ENCODE data around the gene ATG16L2.

ATG16L2 gene

DNA sequence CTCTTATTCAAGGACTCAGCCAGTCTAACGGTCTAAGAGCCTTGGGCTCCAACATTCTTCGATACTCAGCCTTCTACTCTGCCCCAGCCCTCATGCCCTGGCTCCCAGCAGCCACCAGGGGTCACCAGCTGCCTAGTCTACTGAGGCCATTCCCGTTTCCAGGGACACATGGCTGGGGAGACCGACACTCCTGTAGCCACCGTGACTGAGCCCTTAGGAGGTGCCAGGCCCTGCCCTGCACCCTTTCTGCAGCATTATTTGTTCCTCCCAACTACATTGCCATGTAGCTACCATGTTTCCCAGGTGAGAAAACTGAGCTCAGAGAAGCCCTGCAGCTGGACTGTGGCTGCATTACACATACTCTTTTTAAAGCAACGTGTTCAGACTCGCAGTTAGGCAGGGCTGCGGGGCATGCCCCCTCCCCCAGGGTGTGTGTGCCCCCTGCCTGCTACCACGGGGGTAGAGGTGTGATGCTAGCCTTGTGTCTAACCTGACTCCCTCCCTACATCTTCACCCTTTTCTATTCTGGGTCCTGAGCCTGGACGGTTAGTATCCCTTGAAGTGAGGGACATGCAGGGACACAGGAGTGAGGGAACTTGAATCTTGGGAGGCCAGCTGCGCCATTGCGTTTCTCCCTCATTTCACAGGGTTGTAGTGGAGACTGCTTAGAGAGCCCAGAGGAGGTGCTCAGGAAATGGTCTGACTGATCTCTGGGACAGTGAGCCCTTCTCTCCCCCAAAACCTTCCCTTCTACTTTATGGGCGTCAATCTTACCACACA lies 17.5 kb downstream of the ATG16L2 start:
- ChIA-PET CTCF (interaction anchor here (0.6 to 6.2 kb wide), 18 partner anchors 9 to 413 kb away, joined by 3 to 50 read pairs (median 4); partner anchors contain the start of gene STARD10), POLR2A (no interaction called here)

More for the DNA sequence above, 17.5 kb downstream of the ATG16L2 start:
- H3K4me1 ChIP-seq (ENCODE audit: control insufficient read depth, insufficient read depth, low read length), result no peaks in the 10 kb centered on the region
- H3K4me3 ChIP-seq (ENCODE audit: low read depth, low read length), result no peak overlapping the region
- no peaks in the 10 kb centered on the region for H3K9me3 ChIP-seq (ENCODE audit: control insufficient read depth, insufficient read depth, low read depth, low read length)
- no peak for TF ChIP-seq KLF7 (tag by site-specific recombination; IDR thresholded peaks at IDR 0.05; ENCODE audit: borderline replicate concordance)
- TF ChIP-seq, protein P1, sequence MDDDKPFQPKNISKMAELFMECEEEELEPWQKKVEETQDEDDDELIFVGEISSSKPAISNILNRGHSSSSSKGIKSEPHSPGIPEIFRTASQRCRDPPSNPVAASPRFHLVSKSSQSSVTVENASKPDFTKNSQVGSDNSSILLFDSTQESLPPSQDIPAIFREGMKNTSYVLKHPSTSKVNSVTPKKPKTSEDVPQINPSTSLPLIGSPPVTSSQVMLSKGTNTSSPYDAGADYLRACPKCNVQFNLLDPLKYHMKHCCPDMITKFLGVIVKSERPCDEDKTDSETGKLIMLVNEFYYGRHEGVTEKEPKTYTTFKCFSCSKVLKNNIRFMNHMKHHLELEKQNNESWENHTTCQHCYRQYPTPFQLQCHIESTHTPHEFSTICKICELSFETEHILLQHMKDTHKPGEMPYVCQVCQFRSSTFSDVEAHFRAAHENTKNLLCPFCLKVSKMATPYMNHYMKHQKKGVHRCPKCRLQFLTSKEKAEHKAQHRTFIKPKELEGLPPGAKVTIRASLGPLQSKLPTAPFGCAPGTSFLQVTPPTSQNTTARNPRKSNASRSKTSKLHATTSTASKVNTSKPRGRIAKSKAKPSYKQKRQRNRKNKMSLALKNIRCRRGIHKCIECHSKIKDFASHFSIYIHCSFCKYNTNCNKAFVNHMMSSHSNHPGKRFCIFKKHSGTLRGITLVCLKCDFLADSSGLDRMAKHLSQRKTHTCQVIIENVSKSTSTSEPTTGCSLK (tag by site-specific recombination; IDR thresholded peaks at IDR 0.05), result no peak
- TF ChIP-seq ZNF792 (tag by site-specific recombination; IDR thresholded peaks at IDR 0.05), result no peak
- TF ChIP-seq ZNF157 (tag by site-specific recombination; IDR thresholded peaks at IDR 0.05), result no peak
- TF ChIP-seq ZNF585B (tag by site-specific recombination; IDR thresholded peaks at IDR 0.05), result no peak
- TF ChIP-seq SP7 (tag by site-specific recombination; IDR thresholded peaks at IDR 0.05), result no peak
- TF ChIP-seq ZBTB7A (tag by site-specific recombination; IDR thresholded peaks at IDR 0.05; ENCODE audit: low read depth), result no peak
- no peak for TF ChIP-seq ZSCAN30 (tag by site-specific recombination; IDR thresholded peaks at IDR 0.05)
- TF ChIP-seq ZNF624 (tag by site-specific recombination; IDR thresholded peaks at IDR 0.05), result no peak
- TF ChIP-seq IKZF3 (tag by site-specific recombination; IDR thresholded peaks at IDR 0.05), result no peak
- no peak for TF ChIP-seq ZNF292 (tag by site-specific recombination; IDR thresholded peaks at IDR 0.05; ENCODE audit: borderline replicate concordance, low read depth)
- TF ChIP-seq, protein P2, sequence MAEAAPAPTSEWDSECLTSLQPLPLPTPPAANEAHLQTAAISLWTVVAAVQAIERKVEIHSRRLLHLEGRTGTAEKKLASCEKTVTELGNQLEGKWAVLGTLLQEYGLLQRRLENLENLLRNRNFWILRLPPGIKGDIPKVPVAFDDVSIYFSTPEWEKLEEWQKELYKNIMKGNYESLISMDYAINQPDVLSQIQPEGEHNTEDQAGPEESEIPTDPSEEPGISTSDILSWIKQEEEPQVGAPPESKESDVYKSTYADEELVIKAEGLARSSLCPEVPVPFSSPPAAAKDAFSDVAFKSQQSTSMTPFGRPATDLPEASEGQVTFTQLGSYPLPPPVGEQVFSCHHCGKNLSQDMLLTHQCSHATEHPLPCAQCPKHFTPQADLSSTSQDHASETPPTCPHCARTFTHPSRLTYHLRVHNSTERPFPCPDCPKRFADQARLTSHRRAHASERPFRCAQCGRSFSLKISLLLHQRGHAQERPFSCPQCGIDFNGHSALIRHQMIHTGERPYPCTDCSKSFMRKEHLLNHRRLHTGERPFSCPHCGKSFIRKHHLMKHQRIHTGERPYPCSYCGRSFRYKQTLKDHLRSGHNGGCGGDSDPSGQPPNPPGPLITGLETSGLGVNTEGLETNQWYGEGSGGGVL (tag by site-specific recombination; IDR thresholded peaks at IDR 0.05), result no peak
- TF ChIP-seq ZBTB48 (tag by site-specific recombination; IDR thresholded peaks at IDR 0.05), result peak; percentile 77
- TF ChIP-seq ZNF221 (tag by site-specific recombination; IDR thresholded peaks at IDR 0.05; ENCODE audit: borderline replicate concordance), result no peak
- TF ChIP-seq ZNF2 (tag by site-specific recombination; IDR thresholded peaks at IDR 0.05), result peak; percentile 37; the same call in 1 of the 2 replicates
- TF ChIP-seq ZNF600 (tag by site-specific recombination; IDR thresholded peaks at IDR 0.05), result no peak
- TF ChIP-seq KLF16 (tag by site-specific recombination; IDR thresholded peaks at IDR 0.05), result no peak
- TF ChIP-seq ZNF654 (tag by site-specific recombination; IDR thresholded peaks at IDR 0.05; ENCODE audit: low read depth), result peak; percentile 68
- no peak for TF ChIP-seq ZNF558 (tag by site-specific recombination; IDR thresholded peaks at IDR 0.05)
- TF ChIP-seq, protein P3, sequence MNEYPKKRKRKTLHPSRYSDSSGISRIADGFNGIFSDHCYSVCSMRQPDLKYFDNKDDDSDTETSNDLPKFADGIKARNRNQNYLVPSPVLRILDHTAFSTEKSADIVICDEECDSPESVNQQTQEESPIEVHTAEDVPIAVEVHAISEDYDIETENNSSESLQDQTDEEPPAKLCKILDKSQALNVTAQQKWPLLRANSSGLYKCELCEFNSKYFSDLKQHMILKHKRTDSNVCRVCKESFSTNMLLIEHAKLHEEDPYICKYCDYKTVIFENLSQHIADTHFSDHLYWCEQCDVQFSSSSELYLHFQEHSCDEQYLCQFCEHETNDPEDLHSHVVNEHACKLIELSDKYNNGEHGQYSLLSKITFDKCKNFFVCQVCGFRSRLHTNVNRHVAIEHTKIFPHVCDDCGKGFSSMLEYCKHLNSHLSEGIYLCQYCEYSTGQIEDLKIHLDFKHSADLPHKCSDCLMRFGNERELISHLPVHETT (tag by site-specific recombination; IDR thresholded peaks at IDR 0.05), result no peak
- TF ChIP-seq GLIS2 (tag by site-specific recombination; IDR thresholded peaks at IDR 0.05), result 0 out of 2 replicates have a peak, but pooled peaks have one; percentile 23
- no peak for TF ChIP-seq ZNF366 (tag by site-specific recombination; conservative IDR thresholded peaks at IDR 0.05)
- no peak for TF ChIP-seq MEIS1 (CRISPR knock-in tag; IDR thresholded peaks at IDR 0.05; ENCODE audit: borderline replicate concordance)
- TF ChIP-seq, protein P4, sequence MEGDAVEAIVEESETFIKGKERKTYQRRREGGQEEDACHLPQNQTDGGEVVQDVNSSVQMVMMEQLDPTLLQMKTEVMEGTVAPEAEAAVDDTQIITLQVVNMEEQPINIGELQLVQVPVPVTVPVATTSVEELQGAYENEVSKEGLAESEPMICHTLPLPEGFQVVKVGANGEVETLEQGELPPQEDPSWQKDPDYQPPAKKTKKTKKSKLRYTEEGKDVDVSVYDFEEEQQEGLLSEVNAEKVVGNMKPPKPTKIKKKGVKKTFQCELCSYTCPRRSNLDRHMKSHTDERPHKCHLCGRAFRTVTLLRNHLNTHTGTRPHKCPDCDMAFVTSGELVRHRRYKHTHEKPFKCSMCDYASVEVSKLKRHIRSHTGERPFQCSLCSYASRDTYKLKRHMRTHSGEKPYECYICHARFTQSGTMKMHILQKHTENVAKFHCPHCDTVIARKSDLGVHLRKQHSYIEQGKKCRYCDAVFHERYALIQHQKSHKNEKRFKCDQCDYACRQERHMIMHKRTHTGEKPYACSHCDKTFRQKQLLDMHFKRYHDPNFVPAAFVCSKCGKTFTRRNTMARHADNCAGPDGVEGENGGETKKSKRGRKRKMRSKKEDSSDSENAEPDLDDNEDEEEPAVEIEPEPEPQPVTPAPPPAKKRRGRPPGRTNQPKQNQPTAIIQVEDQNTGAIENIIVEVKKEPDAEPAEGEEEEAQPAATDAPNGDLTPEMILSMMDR (tag by site-specific recombination; IDR thresholded peaks at IDR 0.05), result peak; percentile 93
- TF ChIP-seq GLIS1 (tag by site-specific recombination; IDR thresholded peaks at IDR 0.05), result peak; percentile 68
- no peak for TF ChIP-seq ZNF10 (tag by site-specific recombination; IDR thresholded peaks at IDR 0.05)
- TF ChIP-seq ZNF837 (tag by site-specific recombination; IDR thresholded peaks at IDR 0.05), result no peak
- TF ChIP-seq ZBTB17 (tag by site-specific recombination; IDR thresholded peaks at IDR 0.05), result no peak
- TF ChIP-seq WT1 (tag by site-specific recombination; IDR thresholded peaks at IDR 0.05), result no peak
- no peak for TF ChIP-seq ZNF23 (tag by site-specific recombination; IDR thresholded peaks at IDR 0.05; ENCODE audit: borderline replicate concordance)
- no peak for TF ChIP-seq ZNF707 (tag by site-specific recombination; IDR thresholded peaks at IDR 0.05)
- TF ChIP-seq HOXC10 (CRISPR knock-in tag; IDR thresholded peaks at IDR 0.05), result no peak
- H3K36me3 ChIP-seq (ENCODE audit: control insufficient read depth in 2 of 2, insufficient read depth in 1 of 2, low read length in 2 of 2), result peaks cover 0 to 7% of the 10 kb centered on the region in 2 experiments; a peak in 1 of 3 replicates
- no peak overlapping the region for H3K27ac ChIP-seq (ENCODE audit: extremely low read depth, low read depth, low read length)

Data from HEK293 (cell line).